Inflammatory macrophage treated with lipopolysaccharide for 4 hours (primary cell): ENCODE data around the gene RRBP1.
"Not testable (repeated sequence)": the region's sequence is repeated elsewhere in the genome, so short reads cannot be mapped to it uniquely, and the experiment has no call there.

Source experiments
- DNase-seq: peaks from one replicate; pipeline ENCODE4 v3.0.0-alpha.2; 2020

Gene RRBP1

DNA sequence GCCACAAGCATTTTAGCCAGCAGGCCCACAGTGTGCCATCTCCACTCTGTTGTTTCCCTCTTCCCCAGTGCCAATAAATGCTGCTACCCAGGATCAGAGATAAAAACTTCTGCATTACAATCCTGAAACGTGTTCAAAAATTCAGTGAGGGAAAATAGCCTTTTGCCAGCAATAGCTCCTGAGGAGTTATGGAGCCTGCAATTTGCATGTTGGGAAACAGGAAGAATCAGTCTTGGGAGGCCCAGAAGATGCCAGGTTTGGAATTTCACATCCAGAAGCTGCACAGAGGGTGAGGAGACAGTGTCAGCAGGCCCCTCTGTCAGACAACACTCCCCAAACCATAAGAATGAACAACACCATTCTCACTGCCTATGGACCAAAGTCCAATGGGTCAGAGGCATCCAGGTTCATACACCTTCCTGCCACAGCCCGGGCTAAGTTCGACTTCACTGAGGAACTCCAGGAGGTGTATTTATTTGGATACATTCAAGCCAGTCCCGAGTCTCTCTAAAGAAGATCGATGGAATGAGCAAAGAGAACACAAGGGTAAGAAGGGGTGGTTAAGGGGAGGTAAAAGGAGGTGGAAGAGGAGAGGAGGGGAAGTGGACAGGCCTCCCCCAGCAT lies 20.8 kb downstream of the RRBP1 start:
- no peak for DNase-seq

GRCh38 chr20:17660667-17661066 lies 21.4 kb downstream of the RRBP1 start:
- no peak for DNase-seq

DNA sequence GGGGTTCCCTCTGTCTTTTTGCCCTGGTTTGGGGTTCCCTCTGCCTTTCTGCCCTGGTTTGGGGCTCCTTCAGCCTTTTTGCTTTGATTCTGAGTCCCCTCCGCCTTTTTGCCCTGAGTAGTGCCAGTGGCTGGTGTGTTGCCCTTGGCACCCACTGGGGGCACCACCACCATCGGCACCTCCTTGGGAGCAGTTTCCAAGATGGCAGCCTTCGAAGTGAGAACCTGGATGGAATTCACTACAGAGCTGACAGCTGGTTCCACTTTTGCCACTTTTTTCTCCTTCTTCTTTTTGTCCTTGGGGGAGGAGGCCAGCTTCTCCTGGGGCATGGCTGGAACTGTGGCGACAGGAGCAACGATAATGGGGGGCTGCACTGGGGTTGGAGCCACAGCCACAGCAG lies 22.2 kb downstream of the RRBP1 start:
- DNase-seq, result no peak

- not testable (repeated sequence) for DNase-seq
Observed at GRCh38 chr20:17659344-17659743, 22.7 kb downstream of the RRBP1 start.

DNA sequence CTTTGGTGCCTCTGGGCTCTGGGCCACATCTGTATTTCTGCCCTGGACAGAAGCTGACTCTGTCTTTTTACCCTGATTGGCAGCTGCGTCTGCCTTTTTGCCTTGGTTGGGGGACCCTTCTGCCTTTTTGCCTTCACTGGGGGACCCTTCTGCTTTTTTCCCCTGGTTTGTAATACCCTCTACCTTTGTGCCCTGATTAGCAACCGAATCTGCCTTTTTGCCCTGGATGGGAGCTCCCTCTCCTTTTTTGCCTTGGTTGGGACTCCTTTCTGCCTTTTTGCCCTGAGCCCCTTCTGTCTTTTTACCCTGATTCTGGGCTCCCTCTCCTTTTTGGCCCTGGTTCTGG lies 23.4 kb downstream of the RRBP1 start:
- no peak for DNase-seq

GRCh38 chr20:17657898-17658647 lies 24.0 kb downstream of the RRBP1 start:
- no peak for DNase-seq

- no peak for DNase-seq
Observed at GRCh38 chr20:17657079-17657825, 24.8 kb downstream of the RRBP1 start.

DNA sequence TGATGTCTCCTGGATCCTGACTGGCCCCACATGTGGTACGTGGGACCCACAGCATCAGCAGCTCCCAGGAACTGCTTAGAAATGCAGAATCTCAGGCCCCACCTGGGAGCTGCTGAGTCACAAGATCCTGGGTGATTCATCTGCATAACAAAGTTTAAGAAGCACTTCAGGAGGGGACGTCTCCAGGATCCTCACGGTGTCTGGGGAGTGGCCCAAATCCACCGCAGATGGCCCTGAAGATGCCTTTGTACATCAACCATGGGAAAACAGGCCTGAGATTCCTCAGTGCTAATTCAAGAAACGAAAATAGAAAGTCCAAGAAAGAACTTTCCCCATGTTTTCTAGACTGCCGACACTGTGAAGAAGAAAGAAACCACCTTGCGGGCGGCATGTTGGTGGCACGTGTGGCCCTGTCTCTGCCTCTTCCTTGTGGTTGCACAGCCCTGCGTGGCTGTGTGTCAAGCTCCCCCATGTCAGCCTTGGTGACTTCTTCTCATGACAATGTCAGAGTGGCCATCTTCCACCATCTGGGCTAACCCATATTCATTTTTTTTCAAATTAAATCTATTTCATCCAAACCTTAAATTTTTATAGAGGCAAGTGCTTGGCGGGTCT lies 26.1 kb downstream of the RRBP1 start:
- no peak for DNase-seq

- DNase-seq, result no peak
Observed at GRCh38 chr20:17655286-17655651, 26.8 kb downstream of the RRBP1 start.

DNA sequence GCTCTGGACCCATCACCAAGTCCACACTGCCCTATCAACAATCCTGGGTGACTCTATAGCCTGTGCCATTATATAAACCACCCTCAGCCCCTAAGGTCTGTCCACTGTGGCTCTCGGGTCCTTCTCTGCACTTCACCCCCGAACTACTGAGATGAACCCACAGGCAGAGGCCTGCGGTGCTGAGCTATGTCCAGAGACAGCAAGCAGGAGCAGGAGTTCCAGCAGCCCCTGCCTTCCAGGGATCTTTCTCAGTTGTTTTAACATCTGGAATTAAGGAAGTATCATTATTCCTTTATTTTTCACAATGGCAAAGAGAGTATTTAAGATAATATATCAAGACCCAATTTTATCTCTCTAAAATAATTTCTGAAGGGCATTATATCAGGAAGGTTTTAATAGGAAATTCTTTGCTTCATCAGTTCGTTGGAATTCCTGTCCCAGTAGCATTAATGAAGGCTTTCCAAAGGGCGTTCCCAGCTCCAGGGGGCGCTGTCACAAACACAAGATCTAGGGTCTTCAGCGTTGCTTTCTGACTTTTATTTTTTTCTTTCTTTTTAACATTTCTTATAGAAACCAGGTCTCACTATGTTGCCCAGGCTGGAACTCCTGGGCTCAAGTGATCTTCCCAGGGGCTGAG lies 27.3 kb downstream of the RRBP1 start:
- DNase-seq, result no peak

DNA sequence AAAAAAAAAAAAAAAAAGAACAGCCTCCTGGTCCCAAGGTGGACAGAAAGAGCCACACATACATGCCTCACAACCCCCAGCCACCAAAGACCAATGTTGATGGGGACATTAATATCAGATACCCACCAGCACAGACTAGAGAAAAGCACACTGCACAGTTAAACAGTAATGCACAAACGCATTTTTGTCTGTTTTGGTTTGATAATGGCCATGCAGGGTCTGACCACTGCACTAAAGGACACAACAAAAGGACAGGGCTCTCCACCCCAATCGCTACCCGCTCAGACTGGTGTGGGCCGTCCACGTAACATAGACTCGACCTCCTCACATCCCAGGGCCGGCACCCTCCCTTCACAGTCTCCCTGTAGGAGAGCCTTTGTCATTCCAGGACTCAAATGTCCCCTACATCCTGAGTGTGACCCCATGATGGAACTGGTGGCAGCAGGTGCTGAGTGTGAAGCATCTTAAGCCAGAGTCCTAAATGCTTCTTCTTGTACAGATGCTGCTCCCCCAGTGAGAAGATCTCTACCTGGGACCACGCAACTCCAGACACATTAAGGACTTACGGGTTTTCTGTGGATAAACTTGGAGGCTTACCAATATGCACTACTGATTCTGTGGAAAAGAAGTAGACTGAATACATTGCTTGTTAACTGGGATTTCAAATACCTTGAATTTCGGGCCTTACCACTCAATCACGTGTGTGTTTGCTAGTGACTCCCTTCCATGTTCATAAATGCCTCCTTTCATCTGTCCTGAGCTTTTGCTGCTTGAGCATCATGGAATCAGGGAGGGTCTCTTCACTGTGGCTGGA lies 28.0 kb downstream of the RRBP1 start:
- no peak for DNase-seq

- DNase-seq, result no peak
Observed at GRCh38 chr20:17652411-17652810, 29.6 kb downstream of the RRBP1 start.

- no peak for DNase-seq
Observed at GRCh38 chr20:17651760-17652388, 30.2 kb downstream of the RRBP1 start.

GRCh38 chr20:17651129-17651759 lies 30.8 kb downstream of the RRBP1 start:
- no peak for DNase-seq

- no peak for DNase-seq
Observed at GRCh38 chr20:17650301-17651128, 31.5 kb downstream of the RRBP1 start.

DNA sequence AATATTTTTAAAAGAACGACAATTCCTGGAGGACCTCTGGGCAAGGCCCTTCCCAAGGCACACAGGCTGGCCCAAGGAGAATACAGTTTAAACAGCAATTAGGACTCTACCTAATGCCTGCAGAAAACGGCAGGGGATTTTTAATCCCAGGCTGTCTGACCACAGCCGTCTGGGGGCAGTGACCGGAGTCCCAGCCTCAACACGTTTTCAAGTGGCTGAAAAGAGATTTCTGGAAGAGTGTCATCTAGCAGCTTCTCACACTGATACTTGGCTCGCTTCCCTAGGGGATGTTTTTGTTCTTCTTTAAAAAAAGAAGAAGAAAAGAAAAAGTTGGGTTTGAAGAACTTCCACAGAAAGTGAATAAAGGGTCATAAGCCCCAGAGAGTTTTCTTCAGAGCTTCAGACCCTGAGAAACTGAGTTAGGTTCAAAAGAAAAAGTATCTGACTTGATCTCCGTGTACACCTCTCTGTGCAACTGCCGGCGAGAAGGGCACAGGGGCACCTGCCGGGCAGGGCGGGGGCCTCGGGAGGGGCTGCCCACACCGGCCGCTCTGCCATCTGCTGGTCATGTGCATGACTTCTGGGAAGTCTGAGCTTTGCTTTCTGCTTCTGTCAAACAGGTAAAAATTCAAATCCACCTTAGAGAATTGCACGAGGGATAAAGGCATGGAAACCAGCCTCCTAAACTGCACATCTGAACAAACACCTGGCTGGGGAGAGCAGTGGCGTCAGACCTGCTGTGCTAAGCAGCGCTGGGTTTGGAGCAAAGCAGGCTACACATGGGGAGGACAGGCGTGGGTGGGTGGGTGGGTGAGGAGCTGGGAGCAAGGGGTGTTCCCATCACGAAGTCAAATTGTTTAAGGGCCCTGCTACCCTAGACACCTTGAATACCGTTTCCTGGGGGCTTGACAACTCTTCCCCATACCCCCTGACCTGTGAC lies 33.0 kb downstream of the RRBP1 start:
- DNase-seq, result no peak

DNA sequence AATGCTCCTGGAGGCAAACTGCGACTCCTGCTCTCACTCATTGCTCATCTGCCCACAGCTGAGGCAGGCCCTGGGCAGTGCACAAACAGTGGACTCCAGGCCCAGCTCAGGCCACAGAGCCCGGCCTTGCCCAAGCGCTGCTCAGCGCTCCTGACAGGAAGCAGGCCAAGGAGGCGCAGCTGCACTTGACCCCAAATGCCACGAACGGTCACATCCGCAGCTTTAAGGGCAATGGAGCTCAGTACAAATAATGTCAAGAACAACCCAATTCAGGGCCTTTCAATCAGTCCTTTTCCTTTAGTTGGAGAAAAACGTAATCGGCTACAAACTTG lies 33.8 kb downstream of the RRBP1 start:
- no peak for DNase-seq

DNA sequence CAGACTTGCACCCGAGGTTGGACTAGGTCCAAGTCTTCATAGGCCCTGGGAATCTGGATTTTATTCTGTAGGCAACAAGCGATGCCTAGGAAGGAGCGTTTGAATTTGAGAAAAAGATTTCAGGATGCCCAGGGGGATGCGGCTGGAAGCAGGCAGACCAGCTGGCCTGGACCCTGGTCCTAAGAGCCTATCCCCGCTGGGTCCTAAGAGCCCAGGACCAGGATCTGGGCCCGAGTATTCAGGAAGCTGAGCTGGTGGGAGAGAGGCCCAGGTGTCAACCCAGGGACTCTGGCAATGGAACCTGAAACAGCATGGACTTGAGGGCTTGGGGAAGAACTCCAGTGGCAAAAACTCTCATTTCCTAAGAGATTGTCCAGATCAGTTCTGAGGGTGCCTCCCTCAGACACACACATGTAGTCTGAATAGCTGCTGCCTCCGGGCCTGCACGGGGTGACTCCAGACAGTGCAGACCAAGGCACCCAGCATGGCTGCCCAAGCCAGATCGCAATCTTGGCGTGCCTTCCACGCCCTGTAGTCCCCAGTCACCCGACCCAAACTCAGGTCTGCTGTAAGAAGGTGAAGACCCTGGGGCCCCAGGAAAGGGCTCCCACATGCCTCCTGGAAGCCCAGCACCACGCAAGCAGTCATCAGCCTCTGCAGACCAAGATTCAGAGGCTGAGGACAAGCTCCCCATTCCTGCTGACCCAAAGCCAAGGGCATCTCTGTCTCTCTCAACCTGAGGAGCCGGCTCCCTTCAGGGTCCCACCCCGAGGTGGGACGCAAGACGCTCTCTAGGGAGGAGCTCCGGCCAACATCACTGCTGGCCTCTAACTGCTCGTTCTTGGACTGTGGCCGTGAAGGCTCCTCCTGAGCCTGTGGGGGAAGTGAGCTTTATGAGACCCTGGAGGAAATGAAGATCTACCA lies 34.4 kb downstream of the RRBP1 start:
- DNase-seq, result no peak
